MM.1S (cell line): ENCODE results near the gene MAP3K20.

Source experiments
- DNase-seq: peaks from one replicate; pipeline ENCODE4 v3.0.0-alpha.2; 2015
- H2AFZ ChIP-seq: fragments of 300-600 bp; sonication (generic); 2 replicates; pipeline ENCODE4 v1.6.0; 2016; ENCODE audit warnings: antibody characterized with exemption, low read length
- H3F3A ChIP-seq: fragments of 300-600 bp; sonication (generic); 2 replicates; pipeline ENCODE4 v1.6.1; 2016; ENCODE audit warnings: mild to moderate bottlenecking, antibody characterized with exemption, low read length, moderate library complexity, mixed read lengths; ENCODE audit not compliant: insufficient read depth
- H3K27ac ChIP-seq: fragments of 300-600 bp; sonication (generic); 2 replicates; pipeline ENCODE4 v1.5.1; 2016; ENCODE audit warnings: mild to moderate bottlenecking, low read length
- H3K27me3 ChIP-seq: fragments of 300-600 bp; sonication (generic); replicated peaks from 2 replicates; pipeline ENCODE4 v1.6.0; 2016; ENCODE audit warnings: low read length; ENCODE audit not compliant: insufficient read depth
- H3K36me3 ChIP-seq: fragments of 300-600 bp; sonication (generic); replicated peaks from 2 replicates; pipeline ENCODE4 v1.6.1; 2016; ENCODE audit warnings: mild to moderate bottlenecking, low read length, mixed read lengths; ENCODE audit not compliant: insufficient read depth
- H3K4me1 ChIP-seq: fragments of 300-600 bp; sonication (generic); 2 replicates; pipeline ENCODE4 v1.6.1; 2016; ENCODE audit warnings: low read length, mixed read lengths
- H3K4me2 ChIP-seq: fragments of 300-600 bp; sonication (generic); 2 replicates; pipeline ENCODE4 v1.6.0; 2016; ENCODE audit warnings: low read depth, low read length
- H3K4me3 ChIP-seq: fragments of 300-600 bp; sonication (generic); 2 replicates; pipeline ENCODE4 v1.5.1; 2016; ENCODE audit warnings: low read length, mixed read lengths
- H3K79me2 ChIP-seq: fragments of 300-600 bp; sonication (generic); 2 replicates; pipeline ENCODE4 v1.6.1; 2016; ENCODE audit warnings: mixed run types, low read length, mixed read lengths
- H3K9ac ChIP-seq: fragments of 300-600 bp; sonication (generic); 2 replicates; pipeline ENCODE4 v1.6.1; 2016; ENCODE audit warnings: low read length, mixed read lengths
- H3K9me2 ChIP-seq: fragments of 300-600 bp; sonication (generic); replicated peaks from 2 replicates; pipeline ENCODE4 v1.6.1; 2016; ENCODE audit warnings: mild to moderate bottlenecking, low read length, mixed read lengths; ENCODE audit not compliant: insufficient read depth
- H3K9me3 ChIP-seq: fragments of 300-600 bp; sonication (generic); replicated peaks from 2 replicates; pipeline ENCODE4 v1.6.1; 2016; ENCODE audit warnings: mild to moderate bottlenecking, low read length, mixed read lengths; ENCODE audit not compliant: insufficient read depth
- H4K20me1 ChIP-seq: fragments of 300-600 bp; sonication (generic); 2 replicates; pipeline ENCODE4 v1.6.1; 2016; ENCODE audit warnings: mild to moderate bottlenecking, low read length, moderate library complexity, mixed read lengths; ENCODE audit not compliant: insufficient read depth
- CTCF ChIP-seq: fragments of 300-600 bp; sonication (generic); IDR thresholded peaks from 2 replicates; pipeline ENCODE4 v1.5.1; 2016; ENCODE audit warnings: antibody characterized with exemption, low read length, mixed read lengths
- EZH2 ChIP-seq: fragments of 300-600 bp; sonication (generic); optimal IDR thresholded peaks from 2 replicates; pipeline ENCODE3; 2017; ENCODE audit warnings: low read depth, mild to moderate bottlenecking, antibody characterized with exemption, low read length, mixed read lengths
- EZH2phosphoT487 ChIP-seq: fragments of 300-600 bp; sonication (generic); IDR thresholded peaks from 2 replicates; pipeline ENCODE4 v1.6.1; 2018; ENCODE audit warnings: antibody characterized with exemption, low read length

The MAP3K20 gene

DNA sequence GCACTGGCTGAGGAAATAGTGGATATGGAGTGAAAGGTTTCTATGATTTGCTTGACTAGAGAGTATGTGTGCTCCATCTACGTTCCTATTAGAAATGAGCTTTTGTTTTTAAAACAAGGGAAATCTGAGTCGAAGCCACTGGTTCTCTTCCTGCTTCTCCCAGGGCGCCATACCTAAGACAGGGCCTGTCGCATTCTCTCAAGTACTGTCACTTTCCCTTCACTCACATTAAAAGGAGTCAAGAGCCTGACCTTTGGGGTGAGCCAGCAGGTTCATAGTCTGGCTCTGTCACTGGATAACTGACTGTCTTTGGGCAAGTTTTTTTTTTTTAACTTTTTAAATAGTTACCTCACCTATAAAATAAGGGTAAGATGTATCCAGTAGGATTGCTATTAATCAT lies 121.0 kb downstream of the MAP3K20 start:
- Histone ChIP-seq H3K4me1 (no peaks in the 10 kb centered on the region), H3K4me2 (no peak overlapping the region), H3K27me3 (no peaks in the 10 kb centered on the region), H3K9me3 (no peaks in the 10 kb centered on the region), H3K36me3 (no peaks in the 10 kb centered on the region), H3K27ac (no peak overlapping the region), H3K79me2 (no peaks in the 10 kb centered on the region), H3K9me2 (no peaks in the 10 kb centered on the region), H3K4me3 (no peak overlapping the region), H2AFZ (no peak overlapping the region), H3K9ac (no peak overlapping the region), H4K20me1 (no peaks in the 10 kb centered on the region), H3F3A (no peaks in the 10 kb centered on the region)
- DNase-seq = no peak
- TF ChIP-seq EZH2 (no peak), EZH2phosphoT487 (no peak), CTCF (no peak)

DNA sequence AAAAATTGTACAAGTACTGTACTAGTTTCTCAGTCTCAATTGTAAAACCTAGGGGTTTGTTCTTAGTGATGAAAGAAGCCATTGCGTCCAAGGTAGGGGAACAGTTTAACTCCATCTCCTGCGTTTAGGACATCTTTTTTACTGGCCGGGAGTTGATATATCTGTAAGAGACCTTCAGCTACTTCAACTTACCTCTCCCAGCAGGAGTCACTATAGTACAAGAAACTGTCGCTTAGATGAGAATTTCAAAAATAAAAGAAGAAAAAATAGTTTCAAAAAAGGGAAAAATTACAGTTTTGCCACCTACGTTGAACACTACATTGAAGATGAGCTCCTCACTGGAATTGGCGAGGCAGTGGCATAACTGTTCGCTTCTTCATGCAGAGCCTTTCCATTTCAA lies 122.7 kb downstream of the MAP3K20 start:
- Histone ChIP-seq H3K9ac (no peak overlapping the region), H3K4me1 (no peaks in the 10 kb centered on the region), H4K20me1 (no peaks in the 10 kb centered on the region), H3K9me2 (no peaks in the 10 kb centered on the region), H3K4me2 (no peak overlapping the region), H3K9me3 (no peaks in the 10 kb centered on the region), H3K27me3 (no peaks in the 10 kb centered on the region), H3F3A (no peaks in the 10 kb centered on the region), H3K27ac (no peak overlapping the region), H3K79me2 (no peaks in the 10 kb centered on the region), H2AFZ (no peak overlapping the region), H3K36me3 (no peaks in the 10 kb centered on the region), H3K4me3 (no peak overlapping the region)
- no peak for DNase-seq
- TF ChIP-seq EZH2phosphoT487 (no peak), CTCF (no peak), EZH2 (no peak)

- no peak overlapping the region for H2AFZ ChIP-seq
- H3K9me3 ChIP-seq = no peaks in the 10 kb centered on the region
- H3K4me2 ChIP-seq = no peak overlapping the region
- H3K9ac ChIP-seq = no peak overlapping the region
- no peak overlapping the region for H3K4me3 ChIP-seq
- no peaks in the 10 kb centered on the region for H3K9me2 ChIP-seq
- H3K4me1 ChIP-seq = no peaks in the 10 kb centered on the region
- H3K27ac ChIP-seq = no peak overlapping the region
- no peaks in the 10 kb centered on the region for H3K27me3 ChIP-seq
- H4K20me1 ChIP-seq = no peaks in the 10 kb centered on the region
- H3K36me3 ChIP-seq = no peaks in the 10 kb centered on the region
- H3F3A ChIP-seq = no peaks in the 10 kb centered on the region
- no peak for TF ChIP-seq EZH2phosphoT487
- DNase-seq = no peak
- no peaks in the 10 kb centered on the region for H3K79me2 ChIP-seq
Measured at GRCh38 chr2:173199294-173199693, 123.6 kb downstream of the MAP3K20 start.

DNA sequence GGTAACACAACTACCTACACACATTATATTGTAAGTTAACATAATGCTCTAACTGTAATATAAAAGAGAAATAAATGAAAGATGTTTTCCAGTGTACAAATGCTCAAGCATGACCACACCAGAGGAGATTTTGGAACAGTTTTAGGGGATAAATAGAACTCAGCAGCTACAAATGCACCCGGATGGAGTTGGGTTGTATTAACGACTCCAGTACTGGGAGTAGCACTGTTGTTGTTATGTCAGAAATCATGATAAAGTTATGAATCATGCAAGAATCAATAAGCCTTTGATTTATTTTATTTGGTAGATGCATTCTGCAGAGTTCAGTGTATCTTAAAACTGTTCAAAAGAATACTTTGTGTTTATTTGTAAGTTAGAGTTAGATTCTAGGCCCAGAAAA lies 126.9 kb downstream of the MAP3K20 start:
- no peaks in the 10 kb centered on the region for H4K20me1 ChIP-seq
- H3K27me3 ChIP-seq = no peaks in the 10 kb centered on the region
- no peaks in the 10 kb centered on the region for H3K79me2 ChIP-seq
- no peak overlapping the region for H3K27ac ChIP-seq
- H3K4me2 ChIP-seq = no peak overlapping the region
- TF ChIP-seq EZH2phosphoT487 (no peak), EZH2 (no peak), CTCF (no peak)
- H2AFZ ChIP-seq = no peak overlapping the region
- no peak overlapping the region for H3K9ac ChIP-seq
- H3K4me3 ChIP-seq = no peak overlapping the region
- no peak for DNase-seq
- no peaks in the 10 kb centered on the region for H3K36me3 ChIP-seq
- no peaks in the 10 kb centered on the region for H3K9me2 ChIP-seq
- no peaks in the 10 kb centered on the region for H3F3A ChIP-seq
- no peaks in the 10 kb centered on the region for H3K9me3 ChIP-seq
- no peaks in the 10 kb centered on the region for H3K4me1 ChIP-seq
